Endothelial cell of umbilical vein (primary cell): ENCODE data around the gene LAMA5. TPM values are rescaled to one million over a fixed set of nuclear protein-coding genes. Genes with fewer than 3 reads are reported as not detected.

Experiments used
- BruUV-seq: library from RNA; stranded (reverse); fragments of 400-500 nt; replicated peaks from 2 replicates; lab custom pipeline; 2021; lab: Mats Ljungman, UMichigan
- CTCF ChIA-PET: fragments of 300-600, 350-600 bp; sonication (Branson Sonifier 250); formaldehyde crosslinking; loops from one replicate; lab custom pipeline; 2021; ENCODE audit warnings: antibody characterized with exemption, inconsistent platforms; lab: Charles Lee
- POLR2A ChIA-PET: fragments of 300-600, 350-600 bp; sonication (Branson Sonifier 250); formaldehyde crosslinking; loops from one replicate; lab custom pipeline; 2021; ENCODE audit warnings: antibody characterized with exemption, inconsistent platforms; lab: Charles Lee
- DNase-seq: peaks from one replicate; pipeline ENCODE4 v3.0.0-alpha.2; 2011; ENCODE audit warnings: low read depth, low spot score
- FAIRE-seq: peaks from 2 replicates; lab custom pipeline; 2011; peaks lifted over from hg19 to GRCh38; lab: Jason Lieb, UNC
- H2AFZ ChIP-seq: 2 replicates; pipeline ENCODE4 v1.6.0; 2012; ENCODE audit warnings: low read depth, low read length, control low read depth, inconsistent platforms
- H3K27ac ChIP-seq: 2 replicates; pipeline ENCODE4 v1.5.1; 2011; ENCODE audit warnings: low read depth, mild to moderate bottlenecking, control low read depth, low read length, moderate library complexity; ENCODE audit not compliant: insufficient read depth
- H3K27me3 ChIP-seq, 2 experiments: 2 replicates each; pipeline versions ENCODE4 v1.6.0 to v1.6.1; 2011; ENCODE audit warnings: low read length in 2 of 2, mixed read lengths in 1 of 2; ENCODE audit not compliant: control insufficient read depth in 2 of 2, insufficient read depth in 2 of 2
- H3K36me3 ChIP-seq, 2 experiments: 2 replicates in 1 of 2; 3 replicates in 1 of 2; pipeline ENCODE4 v1.5.1; 2011; ENCODE audit warnings: low read length in 2 of 2, mild to moderate bottlenecking in 1 of 2, moderate library complexity in 1 of 2; ENCODE audit not compliant: control insufficient read depth in 2 of 2, insufficient read depth in 2 of 2; ENCODE audit errors: extremely low read depth in 1 of 2
- H3K4me1 ChIP-seq: 3 replicates; pipeline ENCODE4 v1.5.1; 2011; ENCODE audit warnings: mild to moderate bottlenecking, low read length; ENCODE audit not compliant: control insufficient read depth, insufficient read depth; ENCODE audit errors: extremely low read depth
- H3K4me2 ChIP-seq: 2 replicates; pipeline ENCODE4 v1.6.1; 2011; ENCODE audit warnings: low read length, control low read depth, mixed read lengths; ENCODE audit not compliant: insufficient read depth
- H3K4me3 ChIP-seq, 3 experiments: fragments of 200-600 bp in 1 of 3; sonication (generic), shearing (Covaris generic) in 1 of 3; replicated peaks in 1 of 3; 2 replicates each; pipeline ENCODE4 v1.5.1; 2011 to 2016; ENCODE audit warnings: control low read depth in 3 of 3, low read length in 3 of 3, mild to moderate bottlenecking in 2 of 3, inconsistent platforms in 1 of 3, low read depth in 1 of 3, moderate library complexity in 1 of 3; ENCODE audit not compliant: insufficient read depth in 1 of 3
- H3K79me2 ChIP-seq: 2 replicates; pipeline ENCODE4 v1.6.0; 2012; ENCODE audit warnings: low read length, inconsistent platforms; ENCODE audit not compliant: control insufficient read depth, insufficient read depth
- H3K9ac ChIP-seq: replicated peaks from 2 replicates; pipeline ENCODE3; 2011; ENCODE audit warnings: low read length, control low read depth; ENCODE audit not compliant: insufficient read depth; ENCODE audit errors: extremely low read depth
- H3K9me1 ChIP-seq: replicated peaks from 3 replicates; pipeline ENCODE4 v1.6.0; 2011; ENCODE audit warnings: mild to moderate bottlenecking, low read length; ENCODE audit not compliant: control insufficient read depth, insufficient read depth; ENCODE audit errors: extremely low read depth
- H3K9me3 ChIP-seq: replicated peaks from 2 replicates; pipeline ENCODE4 v1.5.1; 2012; ENCODE audit warnings: low read length, inconsistent platforms; ENCODE audit not compliant: control insufficient read depth, insufficient read depth
- H4K20me1 ChIP-seq: replicated peaks from 2 replicates; pipeline ENCODE3; 2011; ENCODE audit warnings: mild to moderate bottlenecking, low read length; ENCODE audit not compliant: control insufficient read depth, insufficient read depth; ENCODE audit errors: extremely low read depth
- FOS ChIP-seq: IDR thresholded peaks from 2 replicates; pipeline ENCODE4 v1.6.1; 2011; ENCODE audit warnings: mild to moderate bottlenecking, low read length, moderate library complexity, borderline replicate concordance; ENCODE audit not compliant: insufficient read depth
- MYC ChIP-seq: IDR thresholded peaks from one replicate; pipeline ENCODE4 v1.6.1; 2011; ENCODE audit warnings: mild to moderate bottlenecking, low read depth, low read length
- POLR2A ChIP-seq: IDR thresholded peaks from 2 replicates; pipeline ENCODE4 v1.6.1; 2012; ENCODE audit warnings: low read depth, mild to moderate bottlenecking, control low read depth, low read length
- POLR2AphosphoS5 ChIP-seq: IDR thresholded peaks from 2 replicates; pipeline ENCODE4 v1.6.1; 2012; ENCODE audit warnings: low read depth, mild to moderate bottlenecking, control low read depth, low read length, moderate library complexity; ENCODE audit not compliant: insufficient read depth
- dilution Hi-C: fragments of 300-500 bp; cut with MboI; formaldehyde crosslinking; loops from one replicate; pipeline ENCODE4 v1.15.0; 2019; ENCODE audit warnings: low sequenced_read_pairs; ENCODE audit not compliant: extremely low pct_ligation_motif_present
- intact Hi-C: fragments of 100-400 bp; cut with micrococcal nuclease; formaldehyde crosslinking; loops from one replicate; pipeline ENCODE4 v1.10.0; 2022
- polyA plus RNA-seq, 4 experiments: library from polyadenylated mRNA; depleted of rRNA in 3 of 4; stranded (reverse) in 3 of 4; unstranded in 1 of 4; fragments of >200 nt; gene quantifications; 2 replicates each; pipeline versions ENCODE4 v1.2.1 to v1.2.3, GENCODE V29; 2011 to 2012; ENCODE audit warnings: missing spikeins in 1 of 4
- total RNA-seq: library from RNA; stranded (reverse); gene quantifications from 2 replicates; pipeline ENCODE4 v1.2.3, GENCODE V29; 2021

LAMA5 gene
- total and polyA plus RNA-seq, 2 donors (not counting 3 experiments of a cell fraction or from before 2014, with no cell fraction given) = 24.0 to 145 TPM

GRCh38 chr20:62386383-62387218, 19.5 kb upstream of the LAMA5 start, which contains the start of gene RPS21:
Gene RPS21, plus strand, starts transcription at chr20:62387103. Its CDS starts 236 bp downstream, at chr20:62387339.
- FAIRE-seq (peak; percentile 98), DNase-seq (peak; percentile 92)
- H3K9me1 ChIP-seq = no peaks in the 10 kb centered on the region
- TF ChIP-seq POLR2A = peak; percentile 90
- peak; percentile 94 for TF ChIP-seq POLR2AphosphoS5
- peak; percentile 45 for TF ChIP-seq MYC
- TF ChIP-seq FOS = no peak
- ChIA-PET POLR2A (interaction anchor here (0.6 to 1.3 kb wide), 13 partner anchors 15 to 355 kb away, joined by 3 to 8 read pairs (median 5); no protein-coding TSS in a partner anchor), CTCF (interaction anchor here (0.6 to 2.8 kb wide), 6 partner anchors 12 to 218 kb away, joined by 3 to 11 read pairs (median 5); no protein-coding TSS in a partner anchor)
- intact Hi-C loops (loop anchor here (1.0 to 10.0 kb wide), 4 partner anchors 84 to 418 kb away; partner anchors contain the start of genes ADRM1, MTG2, OGFR and OSBPL2), dilution Hi-C loops (no loop called here)
- H3K79me2 ChIP-seq = peaks cover 43% of the 10 kb centered on the region
- no peaks in the 10 kb centered on the region for H4K20me1 ChIP-seq
- peak within 1 kb of the TSS; percentile 48 for H2AFZ ChIP-seq
- peaks cover 17% of the 10 kb centered on the region for H3K4me1 ChIP-seq
- peak within 1 kb of the TSS; percentile 91 for H3K27ac ChIP-seq
- peak within 1 kb of the TSS; percentile 98 for H3K9ac ChIP-seq
- peak within 1 kb of the TSS; percentile 72 to 82 (median 81) for H3K4me3 ChIP-seq
- H3K4me2 ChIP-seq = peak within 1 kb of the TSS; percentile 87
- H3K27me3 ChIP-seq = no peaks in the 10 kb centered on the region
- TSS peak; percentile 76 for BruUV-seq
- H3K36me3 ChIP-seq = peaks cover 12 to 20% of the 10 kb centered on the region in 2 experiments
- no peaks in the 10 kb centered on the region for H3K9me3 ChIP-seq
